CD4-positive, alpha-beta memory T cell (primary cell): Measurements from ENCODE around the gene MRM1. TPM values are rescaled to one million over a fixed set of nuclear protein-coding genes. Genes with fewer than 3 reads are reported as not detected.

Experiments
- CTCF ChIA-PET: fragments of 350-600 bp; sonication (Branson Sonifier 250); formaldehyde crosslinking; loops from one replicate; lab custom pipeline; 2021; ENCODE audit warnings: inconsistent platforms; ENCODE audit not compliant: partially characterized antibody; lab: Charles Lee
- POLR2A ChIA-PET: fragments of 350-600 bp; sonication (Branson Sonifier 250); formaldehyde crosslinking; loops from one replicate; lab custom pipeline; 2021; ENCODE audit not compliant: partially characterized antibody; lab: Charles Lee
- DNase-seq, 5 donors: peaks; one replicate each; pipeline versions ENCODE4 v3.0.0 to v3.0.0-alpha.2; 2020 to 2022; ENCODE audit warnings: mixed read lengths in 1 of 5
- H3K27ac ChIP-seq: one replicate; pipeline ENCODE4 v1.7.0; 2013; ENCODE audit warnings: low read depth, low read length
- H3K27me3 ChIP-seq: 2 replicates; pipeline ENCODE4 v1.7.0; 2013; ENCODE audit warnings: mild to moderate bottlenecking, low read length, moderate library complexity; ENCODE audit not compliant: insufficient read depth
- H3K36me3 ChIP-seq: 2 replicates; pipeline ENCODE4 v1.7.0; 2013; ENCODE audit warnings: mild to moderate bottlenecking, low read length, moderate library complexity; ENCODE audit not compliant: insufficient read depth
- H3K4me1 ChIP-seq: 2 replicates; pipeline ENCODE4 v1.7.0; 2013; ENCODE audit warnings: mild to moderate bottlenecking, low read length, moderate library complexity; ENCODE audit not compliant: insufficient read depth
- H3K4me3 ChIP-seq, 2 donors: one replicate each; pipeline ENCODE4 v1.7.0; 2013; ENCODE audit warnings: low read length in 2 of 2, mild to moderate bottlenecking in 1 of 2
- H3K9me3 ChIP-seq, 2 donors: one replicate each; pipeline ENCODE4 v1.7.0; 2013; ENCODE audit warnings: low read length in 2 of 2, control low read depth in 1 of 2; ENCODE audit not compliant: control insufficient read depth in 1 of 2
- H3K27ac Mint-ChIP-seq, 7 donors: one replicate each; pipeline ENCODE4 v1.8.0; 2020 to 2021; ENCODE audit warnings: mixed read lengths in 7 of 7, mild to moderate bottlenecking in 6 of 7, inconsistent platforms in 3 of 7, moderate library complexity in 3 of 7
- H3K27me3 Mint-ChIP-seq, 2 donors: one replicate each; pipeline ENCODE4 v1.8.0; 2020 to 2021; ENCODE audit warnings: mixed read lengths in 2 of 2
- H3K36me3 Mint-ChIP-seq, 2 donors: one replicate each; pipeline ENCODE4 v1.8.0; 2020 to 2021; ENCODE audit warnings: mixed read lengths in 2 of 2, inconsistent platforms in 1 of 2, mild to moderate bottlenecking in 1 of 2
- H3K4me1 Mint-ChIP-seq, 4 donors: one replicate each; pipeline ENCODE4 v1.8.0; 2020 to 2021; ENCODE audit warnings: mixed read lengths in 4 of 4, mild to moderate bottlenecking in 1 of 4
- H3K4me3 Mint-ChIP-seq, 8 donors: one replicate each; pipeline ENCODE4 v1.8.0; 2020 to 2021; ENCODE audit warnings: mixed read lengths in 8 of 8, mild to moderate bottlenecking in 7 of 8, moderate library complexity in 6 of 8, inconsistent platforms in 3 of 8
- H3K9me3 Mint-ChIP-seq, 8 donors: one replicate each; pipeline ENCODE4 v1.8.0; 2020 to 2021; ENCODE audit warnings: mixed read lengths in 8 of 8, mild to moderate bottlenecking in 5 of 8, inconsistent platforms in 3 of 8, moderate library complexity in 1 of 8
- intact Hi-C: fragments of 100-400 bp; cut with micrococcal nuclease; formaldehyde crosslinking; loops from one replicate; pipeline ENCODE4 v1.15.1; 2023
- polyA plus RNA-seq, 2 donors: library from polyadenylated mRNA; unstranded; fragments of 300-500 nt; fragmentation: Illumina TruSeq; gene quantifications; one replicate each; pipeline ENCODE4 v1.2.3, GENCODE V29; 2021
- total RNA-seq, 2 experiments: library from RNA; stranded (reverse); gene quantifications; one replicate each; pipeline ENCODE4 v1.2.3, GENCODE V29; 2021

Gene MRM1
- total and polyA plus RNA-seq, 4 experiments from 2014 or later = 1.7 to 13.3 (median 8.1) TPM

DNA sequence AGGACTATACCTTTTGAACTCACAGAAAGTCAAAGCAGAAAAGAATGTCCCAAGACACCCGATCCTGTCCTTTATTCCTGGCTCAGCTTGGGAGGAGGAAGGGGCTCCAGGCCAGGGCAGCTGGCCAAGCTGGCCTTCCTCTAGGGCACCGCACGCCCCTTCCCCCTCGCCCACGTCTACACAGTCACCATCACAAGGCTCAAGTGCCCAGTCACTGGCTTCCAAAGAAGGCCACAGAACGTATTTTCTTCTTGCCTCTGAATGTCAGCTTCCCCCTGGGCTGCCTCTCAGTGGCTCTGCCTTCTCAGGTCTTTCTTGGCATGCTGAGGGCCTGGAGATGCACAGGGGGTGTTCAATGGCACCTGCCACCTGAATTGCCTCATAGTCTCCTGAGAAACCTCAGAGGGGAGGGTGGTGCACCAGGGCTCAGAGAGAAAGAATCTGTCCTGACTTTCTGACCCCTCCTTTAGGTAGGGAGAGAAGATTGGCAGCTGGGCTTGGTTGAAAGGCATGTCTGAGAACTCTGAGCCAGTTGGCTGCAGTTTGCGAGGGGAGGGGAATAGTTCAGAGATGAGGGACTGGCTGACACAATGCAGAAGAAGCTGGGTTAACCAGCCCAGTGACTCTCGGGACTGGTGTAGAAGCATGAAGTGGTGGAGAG lies 7.6 kb upstream of the MRM1 start:
- H3K4me1 Mint-ChIP-seq = peaks cover 9 to 23% (median 16%) of the 10 kb centered on the region in 4 donors
- Histone ChIP-seq H3K4me3 (no peak overlapping the region), H3K9me3 (no peaks in the 10 kb centered on the region), H3K27me3 (no peaks in the 10 kb centered on the region), H3K27ac (no peak overlapping the region), H3K4me1 (peaks cover 20% of the 10 kb centered on the region), H3K36me3 (peaks cover 6% of the 10 kb centered on the region)
- CTCF ChIA-PET = interaction anchor here (5.4 kb wide), 1 partner anchor 8 kb away, joined by 34 read pairs; the partner anchor contains the start of gene MRM1
- H3K27me3 Mint-ChIP-seq = no peaks in the 10 kb centered on the region
- POLR2A ChIA-PET = interaction anchor here (3.4 to 4.2 kb wide), 2 partner anchors 8 to 49 kb away, joined by 15 to 39 read pairs; partner anchors contain the start of genes GGNBP2 and MRM1
- H3K36me3 Mint-ChIP-seq = peaks cover 0 to 12% of the 10 kb centered on the region in 2 donors
- DNase-seq = no peak
- peak overlapping the region in 1 of 7 donors; percentile 84 for H3K27ac Mint-ChIP-seq
- H3K9me3 Mint-ChIP-seq = no peaks in the 10 kb centered on the region
- H3K4me3 Mint-ChIP-seq = peak overlapping the region in 4 of 8 donors; percentile 19 to 68 (median 39)
- intact Hi-C loops = no loop called here

DNA sequence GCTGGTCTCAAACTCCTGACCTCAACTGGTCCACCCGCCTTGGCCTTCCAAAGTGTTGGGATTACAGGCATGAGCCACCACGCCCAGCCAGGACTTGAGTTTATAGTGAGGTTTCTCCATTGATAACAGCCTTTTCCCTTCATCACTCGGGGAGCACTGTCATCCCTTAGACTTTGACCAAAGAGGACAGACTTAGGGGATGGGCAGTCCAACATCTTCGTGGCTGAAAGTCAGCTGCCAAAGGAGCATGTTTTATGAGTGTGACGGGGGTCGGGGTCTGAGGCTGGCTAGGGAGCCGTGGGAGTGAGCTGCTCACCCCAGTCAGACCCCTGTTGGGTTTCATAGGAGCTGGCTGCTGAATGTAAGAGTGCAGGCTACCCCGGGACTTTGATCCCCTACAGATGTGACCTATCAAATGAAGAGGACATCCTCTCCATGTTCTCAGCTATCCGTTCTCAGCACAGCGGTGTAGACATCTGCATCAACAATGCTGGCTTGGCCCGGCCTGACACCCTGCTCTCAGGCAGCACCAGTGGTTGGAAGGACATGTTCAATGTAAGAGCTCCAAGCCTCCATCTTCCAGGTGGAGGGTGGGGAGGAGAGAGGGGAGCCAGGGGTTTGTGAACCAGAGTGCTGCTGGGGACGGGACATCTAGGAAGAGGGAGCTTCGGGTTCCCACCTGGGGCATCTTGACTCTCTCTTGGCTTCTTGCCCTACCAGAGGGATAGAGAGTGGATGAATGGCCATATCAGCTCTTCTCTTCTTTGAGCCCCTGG lies 6.6 kb upstream of the MRM1 start:
- peaks cover 7 to 23% (median 16%) of the 10 kb centered on the region in 4 donors for H3K4me1 Mint-ChIP-seq
- ChIA-PET CTCF (no interaction called here), POLR2A (interaction anchor here (3.4 kb wide), 1 partner anchor 50 kb away, joined by 15 read pairs; the partner anchor contains the start of gene GGNBP2)
- Histone ChIP-seq H3K36me3 (no peaks in the 10 kb centered on the region), H3K27me3 (no peaks in the 10 kb centered on the region), H3K9me3 (no peaks in the 10 kb centered on the region), H3K4me1 (peaks cover 20% of the 10 kb centered on the region), H3K4me3 (no peak overlapping the region), H3K27ac (no peak overlapping the region)
- no peak for DNase-seq
- H3K27me3 Mint-ChIP-seq = no peaks in the 10 kb centered on the region
- intact Hi-C loops = no loop called here
- H3K27ac Mint-ChIP-seq = no peak overlapping the region
- H3K4me3 Mint-ChIP-seq = peak overlapping the region in 1 of 8 donors; percentile 17
- no peaks in the 10 kb centered on the region for H3K9me3 Mint-ChIP-seq
- H3K36me3 Mint-ChIP-seq = peaks cover 0 to 4% of the 10 kb centered on the region in 2 donors

DNA sequence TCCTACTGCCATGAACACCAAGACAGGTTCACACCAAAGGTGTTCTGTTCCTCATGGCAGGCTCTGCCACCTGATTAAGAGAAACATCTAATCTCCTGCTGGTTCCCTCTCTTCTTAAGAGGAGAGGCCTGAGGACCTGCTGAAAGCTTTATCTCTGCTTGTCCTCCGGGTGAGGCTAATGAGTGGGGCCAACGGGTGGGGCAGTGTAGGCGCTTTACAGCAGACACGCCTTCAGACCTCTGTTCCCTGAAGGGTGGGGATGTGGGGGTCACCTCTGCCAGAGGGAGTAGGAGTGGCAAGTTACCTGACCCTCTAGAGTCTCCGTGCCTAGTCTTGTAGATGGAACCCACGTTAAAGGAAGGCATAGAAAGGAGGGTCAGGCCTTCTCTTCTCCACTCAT lies 4.2 kb upstream of the MRM1 start:
- no peaks in the 10 kb centered on the region for H3K9me3 ChIP-seq
- H3K4me3 ChIP-seq = no peak overlapping the region
- intact Hi-C loops = no loop called here
- no peak overlapping the region for H3K27ac ChIP-seq
- H3K4me1 ChIP-seq = peaks cover 22% of the 10 kb centered on the region
- H3K27me3 ChIP-seq = no peaks in the 10 kb centered on the region
- CTCF ChIA-PET = interaction anchor here (0.5 kb wide), 1 partner anchor 20 kb away, joined by 3 read pairs; no protein-coding TSS in a partner anchor
- POLR2A ChIA-PET = no interaction called here
- peaks cover 11 to 27% (median 19%) of the 10 kb centered on the region in 4 donors for H3K4me1 Mint-ChIP-seq
- no peaks in the 10 kb centered on the region for H3K9me3 Mint-ChIP-seq
- H3K27me3 Mint-ChIP-seq = no peaks in the 10 kb centered on the region
- H3K4me3 Mint-ChIP-seq = peak overlapping the region in 3 of 8 donors; percentile 19 to 55 (median 41)
- H3K36me3 ChIP-seq = no peaks in the 10 kb centered on the region
- H3K36me3 Mint-ChIP-seq = peaks cover 0 to 3% of the 10 kb centered on the region in 2 donors
- peak overlapping the region in 2 of 7 donors; percentile 24 to 65 for H3K27ac Mint-ChIP-seq
- no peak for DNase-seq

DNA sequence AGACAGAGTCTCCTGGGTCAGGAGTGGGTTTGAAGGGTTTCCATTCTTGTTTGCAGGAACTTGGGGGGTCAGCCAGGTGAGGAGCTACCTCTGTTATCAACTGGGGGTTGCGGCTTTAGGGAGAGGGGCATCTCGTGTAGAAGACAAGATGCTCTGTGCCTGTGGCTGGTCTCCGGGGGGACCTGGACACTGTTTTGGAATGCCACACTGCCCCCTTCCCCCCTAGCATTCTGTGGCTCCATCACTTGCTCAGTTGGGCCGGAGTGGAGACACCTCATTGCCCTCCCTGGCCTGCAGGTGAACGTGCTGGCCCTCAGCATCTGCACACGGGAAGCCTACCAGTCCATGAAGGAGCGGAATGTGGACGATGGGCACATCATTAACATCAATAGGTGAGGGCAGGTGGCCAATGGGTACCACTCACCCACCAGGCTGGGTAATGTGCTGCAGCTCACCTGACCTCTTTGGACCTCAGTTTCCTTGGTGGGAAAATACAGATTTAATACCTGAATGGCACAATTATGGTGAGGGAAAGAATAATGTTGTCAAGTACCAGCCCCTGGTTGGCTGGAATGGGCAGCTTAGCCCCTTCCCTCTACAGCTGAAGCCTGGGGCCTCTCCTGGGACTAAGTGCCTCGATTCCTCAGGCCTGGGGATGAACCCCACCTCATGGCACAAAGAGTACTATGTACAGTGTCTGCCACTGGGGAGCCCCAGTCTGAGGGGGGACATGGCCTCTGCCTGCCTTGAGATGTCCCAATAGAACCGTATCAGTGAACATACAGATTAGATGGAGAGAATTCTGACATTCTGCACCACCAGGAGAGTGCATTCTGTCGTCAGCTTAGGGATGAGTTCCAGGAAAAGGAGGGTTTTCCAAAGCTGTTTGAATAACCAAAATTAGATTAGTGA lies 3.3 kb upstream of the MRM1 start:
- peaks cover 11 to 28% (median 18%) of the 10 kb centered on the region in 4 donors for H3K4me1 Mint-ChIP-seq
- POLR2A ChIA-PET = no interaction called here
- intact Hi-C loops = no loop called here
- no peaks in the 10 kb centered on the region for H3K27me3 Mint-ChIP-seq
- Histone ChIP-seq H3K27ac (no peak overlapping the region), H3K4me3 (no peak overlapping the region), H3K9me3 (no peaks in the 10 kb centered on the region), H3K4me1 (peaks cover 22% of the 10 kb centered on the region), H3K27me3 (no peaks in the 10 kb centered on the region), H3K36me3 (no peaks in the 10 kb centered on the region)
- peaks cover 0 to 6% of the 10 kb centered on the region in 2 donors for H3K36me3 Mint-ChIP-seq
- peak overlapping the region in 3 of 8 donors; percentile 1 to 55 (median 19) for H3K4me3 Mint-ChIP-seq
- CTCF ChIA-PET = interaction anchor here (1.2 kb wide), 1 partner anchor 11 kb away, joined by 4 read pairs; no protein-coding TSS in a partner anchor
- H3K27ac Mint-ChIP-seq = peak overlapping the region in 1 of 7 donors; percentile 35
- H3K9me3 Mint-ChIP-seq = no peaks in the 10 kb centered on the region
- DNase-seq = no peak

DNA sequence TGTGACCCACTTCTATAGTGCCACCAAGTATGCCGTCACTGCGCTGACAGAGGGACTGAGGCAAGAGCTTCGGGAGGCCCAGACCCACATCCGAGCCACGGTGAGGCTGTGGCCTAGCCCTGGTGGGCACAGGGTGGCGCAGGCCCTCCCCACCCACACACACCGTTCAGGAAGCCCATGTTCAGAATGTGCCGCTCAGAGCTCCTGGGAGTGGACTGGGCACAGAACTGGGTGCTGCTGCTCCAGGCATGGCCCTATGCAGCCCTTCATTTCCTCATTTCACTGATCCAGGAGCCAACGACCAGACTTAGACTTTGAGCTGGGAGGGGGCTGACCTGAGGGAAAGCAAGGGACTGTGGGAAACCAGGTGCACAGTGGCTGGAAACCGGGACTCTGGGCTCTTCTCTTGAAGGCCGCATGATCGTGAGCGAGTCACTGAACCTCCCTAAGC lies 2.4 kb upstream of the MRM1 start:
- Histone ChIP-seq H3K9me3 (no peaks in the 10 kb centered on the region), H3K27me3 (no peaks in the 10 kb centered on the region), H3K27ac (no peak overlapping the region), H3K4me3 (no peak overlapping the region), H3K4me1 (peaks cover 23% of the 10 kb centered on the region), H3K36me3 (no peaks in the 10 kb centered on the region)
- ChIA-PET POLR2A (interaction anchor here (4.4 kb wide), 1 partner anchor 54 kb away, joined by 45 read pairs; the partner anchor contains the start of gene GGNBP2), CTCF (interaction anchor here (1.2 kb wide), 1 partner anchor 12 kb away, joined by 4 read pairs; no protein-coding TSS in a partner anchor)
- Mint-ChIP-seq H3K4me1 (peaks cover 13 to 28% (median 20%) of the 10 kb centered on the region in 4 donors), H3K27me3 (no peaks in the 10 kb centered on the region), H3K36me3 (peaks cover 0 to 6% of the 10 kb centered on the region in 2 donors), H3K4me3 (peak overlapping the region in 1 of 8 donors; percentile 43), H3K27ac (no peak overlapping the region), H3K9me3 (no peaks in the 10 kb centered on the region)
- no peak for DNase-seq
- intact Hi-C loops = no loop called here

DNA sequence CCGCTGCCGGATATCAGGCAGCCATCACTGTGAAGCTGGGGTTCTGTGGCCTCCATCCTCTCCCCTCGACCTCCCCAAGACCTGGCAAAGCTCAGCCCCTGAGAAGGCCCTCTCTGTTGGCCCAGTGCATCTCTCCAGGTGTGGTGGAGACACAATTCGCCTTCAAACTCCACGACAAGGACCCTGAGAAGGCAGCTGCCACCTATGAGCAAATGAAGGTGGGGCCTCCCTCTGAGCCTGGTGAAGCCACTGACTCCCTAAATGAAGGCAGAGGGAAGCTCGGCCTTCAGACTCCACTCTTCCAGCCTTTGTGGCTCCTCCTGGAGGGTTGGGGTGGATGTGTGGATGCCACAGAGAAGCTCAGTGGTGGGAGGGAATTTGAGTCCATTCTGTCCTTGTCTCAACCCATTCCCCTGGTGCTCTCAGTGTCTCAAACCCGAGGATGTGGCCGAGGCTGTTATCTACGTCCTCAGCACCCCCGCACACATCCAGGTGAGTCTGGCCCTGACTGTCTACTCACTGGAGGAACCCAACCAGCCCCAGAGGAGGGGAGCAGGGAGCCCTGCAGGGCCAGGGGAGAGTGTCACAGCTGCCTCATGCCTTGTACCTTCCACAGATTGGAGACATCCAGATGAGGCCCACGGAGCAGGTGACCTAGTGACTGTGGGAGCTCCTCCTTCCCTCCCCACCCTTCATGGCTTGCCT lies 1.7 kb upstream of the MRM1 start:
- no peak for DNase-seq
- CTCF ChIA-PET = no interaction called here
- H3K9me3 ChIP-seq = no peaks in the 10 kb centered on the region
- H3K36me3 ChIP-seq = no peaks in the 10 kb centered on the region
- no peak overlapping the region for H3K4me3 ChIP-seq
- no peak overlapping the region for H3K27ac ChIP-seq
- POLR2A ChIA-PET = interaction anchor here (4.4 kb wide), 1 partner anchor 54 kb away, joined by 45 read pairs; the partner anchor contains the start of gene GGNBP2
- H3K9me3 Mint-ChIP-seq = no peaks in the 10 kb centered on the region
- peaks cover 0 to 9% of the 10 kb centered on the region in 2 donors for H3K36me3 Mint-ChIP-seq
- H3K4me1 Mint-ChIP-seq = peaks cover 18 to 33% (median 25%) of the 10 kb centered on the region in 4 donors
- peak overlapping the region in 3 of 8 donors; percentile 30 to 92 (median 31) for H3K4me3 Mint-ChIP-seq
- H3K27me3 Mint-ChIP-seq = no peaks in the 10 kb centered on the region
- peak overlapping the region in 3 of 7 donors; percentile 19 to 66 (median 47) for H3K27ac Mint-ChIP-seq
- peaks cover 26% of the 10 kb centered on the region for H3K4me1 ChIP-seq
- H3K27me3 ChIP-seq = no peaks in the 10 kb centered on the region
- intact Hi-C loops = loop anchor here (2.0 to 10.0 kb wide), 2 partner anchors 113 to 345 kb away; partner anchors contain the start of genes AATF and ZNHIT3
